Activated naive CD4-positive, alpha-beta T cell treated with anti-CD3 and anti-CD28 coated beads, Interleukin-2, amount 50 U/mL, for 72 hours (primary cell): ENCODE data around the gene CYP26B1. TPM values are rescaled to one million over a fixed set of nuclear protein-coding genes. Genes with fewer than 3 reads are reported as not detected.

Experiments used
- ATAC-seq, 2 donors: fragments of 150-1000 bp; cut with Tn5 transposase; 2 replicates each; pipeline ENCODE4 v1.10.0; 2021; ENCODE audit warnings: mild to moderate bottlenecking in 2 of 2, moderate library complexity in 2 of 2
- DNase-seq, 2 donors: peaks; one replicate each; pipeline ENCODE4 v3.0.0; 2021 to 2022; ENCODE audit warnings: low spot score in 2 of 2
- H3K27ac Mint-ChIP-seq, 2 donors: one replicate each; pipeline ENCODE4 v1.8.0; 2022; ENCODE audit warnings: mild to moderate bottlenecking in 2 of 2, mixed read lengths in 2 of 2
- H3K36me3 Mint-ChIP-seq, 2 donors: one replicate each; pipeline ENCODE4 v1.8.0; 2022; ENCODE audit warnings: mixed read lengths in 2 of 2
- H3K9me3 Mint-ChIP-seq, 2 donors: one replicate each; pipeline ENCODE4 v1.8.0; 2022; ENCODE audit warnings: mixed read lengths in 2 of 2
- total RNA-seq, 2 donors: library from RNA; stranded (reverse); gene quantifications; one replicate each; pipeline ENCODE4 v1.2.3, GENCODE V29; 2022

The CYP26B1 gene
- total RNA-seq, 2 donors from 2014 or later, result 0.06 TPM; not detected in 1

- ATAC-seq (no peak), DNase-seq (no peak)
- Mint-ChIP-seq H3K27ac (no peak overlapping the region), H3K9me3 (no peaks in the 10 kb centered on the region), H3K36me3 (peaks cover 7 to 16% of the 10 kb centered on the region in 2 donors)
Observed at GRCh38 chr2:72146347-72147302, 1.0 kb downstream of the CYP26B1 start.

- DNase-seq (no peak), ATAC-seq (no peak)
- H3K9me3 Mint-ChIP-seq, result no peaks in the 10 kb centered on the region
- H3K27ac Mint-ChIP-seq, result peak overlapping the region in 1 of 2 donors; percentile 62
- H3K36me3 Mint-ChIP-seq, result peaks cover 7 to 16% of the 10 kb centered on the region in 2 donors
Observed at GRCh38 chr2:72145658-72146329, 1.9 kb downstream of the CYP26B1 start.

GRCh38 chr2:72145289-72145657, 2.4 kb downstream of the CYP26B1 start:
- DNase-seq, result peak in 1 of 2 donors; percentile 30
- Mint-ChIP-seq H3K27ac (no peak overlapping the region), H3K9me3 (no peaks in the 10 kb centered on the region), H3K36me3 (peaks cover 7 to 14% of the 10 kb centered on the region in 2 donors)
- ATAC-seq, result no peak

DNA sequence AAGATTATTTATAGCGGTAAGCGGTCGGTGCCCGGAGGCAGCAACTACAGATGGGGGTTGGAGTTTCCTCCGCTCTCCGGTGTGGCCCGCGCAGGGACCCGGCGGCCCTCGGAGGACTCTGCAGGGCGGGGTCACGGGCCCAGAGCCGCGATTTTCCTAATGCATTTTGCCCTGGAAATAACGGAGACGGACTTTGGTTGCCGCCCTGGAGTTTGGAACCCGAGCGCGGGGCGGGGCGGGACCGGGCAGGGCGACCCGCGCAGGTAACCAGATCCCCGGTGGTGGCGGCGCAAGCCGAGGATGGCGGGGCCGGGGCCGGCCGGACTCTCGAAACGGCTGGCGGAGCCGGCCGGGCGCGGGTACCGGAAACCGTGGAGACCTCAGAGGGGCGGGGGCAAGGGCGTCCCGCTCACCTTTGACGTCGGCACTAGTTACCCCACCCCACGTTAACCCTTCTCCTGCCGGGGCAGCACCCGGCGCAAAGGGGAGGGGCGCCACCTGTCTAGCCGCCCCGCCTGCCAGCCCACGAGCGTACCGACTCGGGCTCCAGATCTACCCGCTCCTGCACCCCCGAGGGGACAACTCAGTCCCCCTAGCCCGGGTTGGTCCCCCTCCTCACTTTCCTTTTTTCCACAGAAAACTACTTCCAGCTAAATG, 2.9 kb downstream of the CYP26B1 start:
- peak in 1 of 2 donors; percentile 49 for DNase-seq
- H3K27ac Mint-ChIP-seq, result no peak overlapping the region
- no peak for ATAC-seq
- no peaks in the 10 kb centered on the region for H3K9me3 Mint-ChIP-seq
- peaks cover 7 to 9% of the 10 kb centered on the region in 2 donors for H3K36me3 Mint-ChIP-seq

GRCh38 chr2:72144274-72144631, 3.4 kb downstream of the CYP26B1 start:
- ATAC-seq (no peak), DNase-seq (no peak)
- H3K27ac Mint-ChIP-seq, result no peak overlapping the region
- H3K9me3 Mint-ChIP-seq, result no peaks in the 10 kb centered on the region
- H3K36me3 Mint-ChIP-seq, result peaks cover 7% of the 10 kb centered on the region in 2 donors

DNA sequence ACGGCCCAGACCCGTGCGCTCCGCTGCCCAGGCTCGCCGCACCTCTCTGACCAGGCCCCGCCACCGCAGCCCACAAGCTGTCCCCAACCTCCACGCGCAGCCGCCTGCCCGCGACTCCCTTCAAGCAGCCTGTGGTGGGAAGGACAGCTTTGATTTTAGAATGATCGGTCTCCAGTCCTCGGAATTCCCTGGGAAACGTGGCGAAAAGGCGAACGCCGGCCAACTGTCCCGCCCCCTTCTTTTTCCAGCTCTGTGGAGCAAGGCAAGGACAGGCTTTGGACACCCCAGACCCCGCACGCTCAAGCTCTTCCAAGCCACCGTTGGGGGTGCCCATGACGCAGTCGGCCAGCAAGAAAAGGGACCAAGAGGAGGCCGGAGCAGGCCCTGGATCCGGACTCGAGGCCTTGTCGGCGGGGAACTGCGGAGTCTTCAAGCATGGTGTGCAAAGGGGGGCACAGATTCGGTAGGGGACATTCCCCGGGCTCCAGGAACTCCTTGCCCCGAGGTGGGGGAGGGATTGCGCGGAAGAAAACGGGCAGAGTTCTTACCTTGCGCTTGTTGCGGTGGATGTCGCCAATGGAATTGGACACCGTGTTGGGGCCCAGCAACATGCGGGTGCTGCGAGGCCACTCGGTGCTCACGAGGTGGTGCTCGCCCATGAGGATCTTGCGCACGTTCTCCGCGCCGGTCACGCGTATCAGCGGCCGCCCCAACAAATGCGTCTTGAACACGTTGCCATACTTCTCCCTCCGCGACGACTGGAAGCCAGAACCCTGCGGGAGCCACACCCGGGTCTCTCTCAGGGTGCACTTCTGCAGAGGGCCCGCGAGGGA, 4.0 kb downstream of the CYP26B1 start:
- Mint-ChIP-seq H3K27ac (peak overlapping the region in 1 of 2 donors; percentile 22), H3K36me3 (peaks cover 7% of the 10 kb centered on the region in 2 donors), H3K9me3 (no peaks in the 10 kb centered on the region)
- no peak for ATAC-seq
- DNase-seq, result peak in 1 of 2 donors; percentile 50

GRCh38 chr2:72142570-72143440, 4.9 kb downstream of the CYP26B1 start:
- no peak overlapping the region for H3K27ac Mint-ChIP-seq
- H3K36me3 Mint-ChIP-seq, result peaks cover 7% of the 10 kb centered on the region in 2 donors
- peak in 1 of 2 donors; percentile 45 for DNase-seq
- H3K9me3 Mint-ChIP-seq, result no peaks in the 10 kb centered on the region
- no peak for ATAC-seq

GRCh38 chr2:72141881-72142451, 5.7 kb downstream of the CYP26B1 start:
- ATAC-seq (no peak), DNase-seq (no peak)
- H3K27ac Mint-ChIP-seq, result no peak overlapping the region
- H3K9me3 Mint-ChIP-seq, result no peaks in the 10 kb centered on the region
- peaks cover 6% of the 10 kb centered on the region in 2 donors for H3K36me3 Mint-ChIP-seq

GRCh38 chr2:72141032-72141645, 6.5 kb downstream of the CYP26B1 start:
- ATAC-seq (no peak), DNase-seq (peak in 1 of 2 donors; percentile 43)

GRCh38 chr2:72140621-72140960, 7.1 kb downstream of the CYP26B1 start:
- Mint-ChIP-seq H3K27ac (no peak overlapping the region), H3K9me3 (no peaks in the 10 kb centered on the region), H3K36me3 (no peaks in the 10 kb centered on the region)
- DNase-seq (peak in 1 of 2 donors; percentile 37), ATAC-seq (no peak)

More at GRCh38 chr2:72141032-72141645, 6.5 kb downstream of the CYP26B1 start:
- Mint-ChIP-seq H3K9me3 (no peaks in the 10 kb centered on the region), H3K36me3 (no peaks in the 10 kb centered on the region), H3K27ac (no peak overlapping the region)

GRCh38 chr2:72139874-72140620, 7.6 kb downstream of the CYP26B1 start:
- no peak for ATAC-seq
- DNase-seq, result peak in 1 of 2 donors; percentile 40
- H3K36me3 Mint-ChIP-seq, result no peaks in the 10 kb centered on the region
- H3K9me3 Mint-ChIP-seq, result no peaks in the 10 kb centered on the region
- no peak overlapping the region for H3K27ac Mint-ChIP-seq

DNA sequence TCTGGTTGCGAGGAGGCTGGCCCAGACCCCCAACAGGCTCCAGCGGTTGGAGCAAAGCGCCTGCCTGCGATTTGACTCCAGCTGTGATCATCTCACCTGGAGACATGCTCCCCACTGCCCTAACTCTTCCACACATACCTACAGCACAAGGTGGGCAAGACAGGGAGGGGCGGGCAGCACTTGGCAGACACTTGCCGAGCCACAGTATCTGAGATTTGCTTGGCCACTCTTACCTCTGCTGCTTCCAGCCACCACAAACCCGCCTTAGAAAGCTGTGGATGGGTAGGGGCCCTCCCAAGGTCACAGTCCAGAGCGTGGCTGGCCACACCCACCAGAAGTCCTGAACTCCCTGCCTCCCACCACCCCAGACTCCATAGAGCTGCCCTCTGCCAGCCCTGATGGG, 8.2 kb downstream of the CYP26B1 start:
- no peak for ATAC-seq

GRCh38 chr2:72138921-72139381, 8.7 kb downstream of the CYP26B1 start:
- Mint-ChIP-seq H3K27ac (no peak overlapping the region), H3K36me3 (no peaks in the 10 kb centered on the region), H3K9me3 (no peaks in the 10 kb centered on the region)
- peak in 1 of 2 donors; percentile 46 for DNase-seq
- no peak for ATAC-seq

More for the DNA sequence above, 8.2 kb downstream of the CYP26B1 start:
- H3K9me3 Mint-ChIP-seq, result no peaks in the 10 kb centered on the region
- no peaks in the 10 kb centered on the region for H3K36me3 Mint-ChIP-seq
- DNase-seq, result peak in 1 of 2 donors; percentile 37
- no peak overlapping the region for H3K27ac Mint-ChIP-seq
